T-helper 17 cell (primary cell): Measurements from ENCODE around the gene TMC8. TPM values are rescaled to one million over a fixed set of nuclear protein-coding genes. Genes with fewer than 3 reads are reported as not detected.

Source experiments
- ATAC-seq: fragments of 150-1000 bp; cut with Tn5 transposase; 2 replicates; pipeline ENCODE4 v1.10.0; 2021; ENCODE audit warnings: mild to moderate bottlenecking, moderate library complexity
- DNase-seq, 3 donors: peaks; one replicate each; pipeline versions ENCODE4 v3.0.0 to v3.0.0-alpha.2; 2020 to 2021
- H3K9me3 ChIP-seq: one replicate; pipeline ENCODE4 v1.7.0; 2013; ENCODE audit warnings: low read length, mild to moderate bottlenecking; ENCODE audit not compliant: control insufficient read depth, poor library complexity, severe bottlenecking
- H3K27ac Mint-ChIP-seq: one replicate; pipeline ENCODE4 v1.8.0; 2022; ENCODE audit warnings: mild to moderate bottlenecking, moderate library complexity, mixed read lengths
- H3K27me3 Mint-ChIP-seq: one replicate; pipeline ENCODE4 v1.8.0; 2022; ENCODE audit warnings: mixed read lengths
- H3K36me3 Mint-ChIP-seq: one replicate; pipeline ENCODE4 v1.8.0; 2022; ENCODE audit warnings: low read depth, mixed read lengths
- H3K4me1 Mint-ChIP-seq: one replicate; pipeline ENCODE4 v1.8.0; 2022; ENCODE audit warnings: mild to moderate bottlenecking, mixed read lengths
- H3K4me3 Mint-ChIP-seq: one replicate; pipeline ENCODE4 v1.8.0; 2022; ENCODE audit warnings: mild to moderate bottlenecking, moderate library complexity, mixed read lengths
- total RNA-seq, 4 donors: library from RNA in 2 of 4; stranded (reverse) in 2 of 4; gene quantifications; one replicate each; pipeline ENCODE4 v1.2.3 and lab custom pipeline; 2022 to 2026

Gene TMC8
- total RNA-seq, 2 donors from 2014 or later: 352 to 481 TPM

- no peaks in the 10 kb centered on the region for H3K9me3 ChIP-seq
- no peak for DNase-seq
- peaks cover 15% of the 10 kb centered on the region for H3K4me1 Mint-ChIP-seq
- no peak overlapping the region for H3K4me3 Mint-ChIP-seq
- ATAC-seq: peak; percentile 82
- H3K27me3 Mint-ChIP-seq: no peaks in the 10 kb centered on the region
- peak overlapping the region; percentile 65 for H3K27ac Mint-ChIP-seq
- no peaks in the 10 kb centered on the region for H3K36me3 Mint-ChIP-seq
These were observed 16.9 kb downstream of the TMC8 start for GRCh38 chr17:78147315-78147998.

GRCh38 chr17:78148286-78149016 is 17.9 kb downstream of the TMC8 start:
- no peak overlapping the region for H3K4me3 Mint-ChIP-seq
- peak overlapping the region; percentile 65 for H3K27ac Mint-ChIP-seq
- ATAC-seq: no peak
- H3K36me3 Mint-ChIP-seq: no peaks in the 10 kb centered on the region
- peaks cover 12% of the 10 kb centered on the region for H3K4me1 Mint-ChIP-seq
- H3K27me3 Mint-ChIP-seq: no peaks in the 10 kb centered on the region
- no peak for DNase-seq
- H3K9me3 ChIP-seq: no peaks in the 10 kb centered on the region

GRCh38 chr17:78151514-78152008 is 21.0 kb downstream of the TMC8 start:
- Mint-ChIP-seq H3K4me3 (no peak overlapping the region), H3K36me3 (no peaks in the 10 kb centered on the region), H3K4me1 (peaks cover 7% of the 10 kb centered on the region), H3K27ac (no peak overlapping the region), H3K27me3 (no peaks in the 10 kb centered on the region)
- no peak for ATAC-seq
- DNase-seq: no peak
- H3K9me3 ChIP-seq: no peaks in the 10 kb centered on the region

- Mint-ChIP-seq H3K4me1 (peaks cover 4% of the 10 kb centered on the region), H3K27ac (peak overlapping the region; percentile 60), H3K27me3 (no peaks in the 10 kb centered on the region), H3K4me3 (no peak overlapping the region), H3K36me3 (no peaks in the 10 kb centered on the region)
- no peaks in the 10 kb centered on the region for H3K9me3 ChIP-seq
- no peak for DNase-seq
- peak; percentile 88 for ATAC-seq
These were observed 24.6 kb downstream of the TMC8 start for GRCh38 chr17:78154903-78155811.

GRCh38 chr17:78159575-78160158 is 29.1 kb downstream of the TMC8 start:
- Mint-ChIP-seq H3K27me3 (no peaks in the 10 kb centered on the region), H3K36me3 (no peaks in the 10 kb centered on the region), H3K4me1 (peaks cover 4% of the 10 kb centered on the region), H3K4me3 (no peak overlapping the region), H3K27ac (peak overlapping the region; percentile 3)
- no peaks in the 10 kb centered on the region for H3K9me3 ChIP-seq
- ATAC-seq (no peak), DNase-seq (no peak)

GRCh38 chr17:78163881-78164747 is 33.5 kb downstream of the TMC8 start:
- Mint-ChIP-seq H3K4me3 (no peak overlapping the region), H3K4me1 (peaks cover 4% of the 10 kb centered on the region), H3K27ac (no peak overlapping the region), H3K36me3 (no peaks in the 10 kb centered on the region), H3K27me3 (no peaks in the 10 kb centered on the region)
- no peaks in the 10 kb centered on the region for H3K9me3 ChIP-seq
- DNase-seq: no peak
- no peak for ATAC-seq

- DNase-seq: no peak
- no peak for ATAC-seq
- H3K36me3 Mint-ChIP-seq: no peaks in the 10 kb centered on the region
- peak overlapping the region; percentile 27 for H3K27ac Mint-ChIP-seq
- H3K9me3 ChIP-seq: no peaks in the 10 kb centered on the region
- H3K27me3 Mint-ChIP-seq: no peaks in the 10 kb centered on the region
- H3K4me3 Mint-ChIP-seq: no peak overlapping the region
- H3K4me1 Mint-ChIP-seq: peaks cover 1% of the 10 kb centered on the region
These were observed 34.4 kb downstream of the TMC8 start for GRCh38 chr17:78164748-78165607.

- no peaks in the 10 kb centered on the region for H3K27me3 Mint-ChIP-seq
These were observed 35.8 kb downstream of the TMC8 start for GRCh38 chr17:78166416-78166815.

GRCh38 chr17:78168242-78168902 is 37.8 kb downstream of the TMC8 start, which contains the start of gene SYNGR2:
SYNGR2 (plus strand) TSS chr17:78168581; CDS start chr17:78168617, 36 bp downstream.
- Mint-ChIP-seq H3K27ac (peak within 1 kb of the TSS; percentile 72), H3K4me1 (peaks cover 20% of the 10 kb centered on the region), H3K4me3 (peak within 1 kb of the TSS; percentile 83), H3K27me3 (no peaks in the 10 kb centered on the region), H3K36me3 (peaks cover 2% of the 10 kb centered on the region)
- DNase-seq (peak; percentile 81 to 89 (median 86)), ATAC-seq (peak; percentile 87)
- no peaks in the 10 kb centered on the region for H3K9me3 ChIP-seq

More at GRCh38 chr17:78166416-78166815, 35.8 kb downstream of the TMC8 start:
- DNase-seq (no peak), ATAC-seq (no peak)
- H3K27ac Mint-ChIP-seq: no peak overlapping the region
- peaks cover under 1% of the 10 kb centered on the region for H3K4me1 Mint-ChIP-seq
- no peak overlapping the region for H3K4me3 Mint-ChIP-seq
- no peaks in the 10 kb centered on the region for H3K9me3 ChIP-seq
- no peaks in the 10 kb centered on the region for H3K36me3 Mint-ChIP-seq

GRCh38 chr17:78168903-78169793 is 38.6 kb downstream of the TMC8 start:
- Mint-ChIP-seq H3K27me3 (no peaks in the 10 kb centered on the region), H3K27ac (peak overlapping the region; percentile 72), H3K36me3 (peaks cover 2% of the 10 kb centered on the region), H3K4me1 (peaks cover 26% of the 10 kb centered on the region), H3K4me3 (peak overlapping the region; percentile 83)
- DNase-seq (peak; percentile 60 to 71 (median 67)), ATAC-seq (peak; percentile 79)
- no peaks in the 10 kb centered on the region for H3K9me3 ChIP-seq
